Measurements from ENCODE around the gene LSM7.
"Not testable (repeated sequence)": the region's sequence is repeated elsewhere in the genome, so short reads cannot be mapped to it uniquely, and the experiment has no call there.

LSM7 gene

DNA sequence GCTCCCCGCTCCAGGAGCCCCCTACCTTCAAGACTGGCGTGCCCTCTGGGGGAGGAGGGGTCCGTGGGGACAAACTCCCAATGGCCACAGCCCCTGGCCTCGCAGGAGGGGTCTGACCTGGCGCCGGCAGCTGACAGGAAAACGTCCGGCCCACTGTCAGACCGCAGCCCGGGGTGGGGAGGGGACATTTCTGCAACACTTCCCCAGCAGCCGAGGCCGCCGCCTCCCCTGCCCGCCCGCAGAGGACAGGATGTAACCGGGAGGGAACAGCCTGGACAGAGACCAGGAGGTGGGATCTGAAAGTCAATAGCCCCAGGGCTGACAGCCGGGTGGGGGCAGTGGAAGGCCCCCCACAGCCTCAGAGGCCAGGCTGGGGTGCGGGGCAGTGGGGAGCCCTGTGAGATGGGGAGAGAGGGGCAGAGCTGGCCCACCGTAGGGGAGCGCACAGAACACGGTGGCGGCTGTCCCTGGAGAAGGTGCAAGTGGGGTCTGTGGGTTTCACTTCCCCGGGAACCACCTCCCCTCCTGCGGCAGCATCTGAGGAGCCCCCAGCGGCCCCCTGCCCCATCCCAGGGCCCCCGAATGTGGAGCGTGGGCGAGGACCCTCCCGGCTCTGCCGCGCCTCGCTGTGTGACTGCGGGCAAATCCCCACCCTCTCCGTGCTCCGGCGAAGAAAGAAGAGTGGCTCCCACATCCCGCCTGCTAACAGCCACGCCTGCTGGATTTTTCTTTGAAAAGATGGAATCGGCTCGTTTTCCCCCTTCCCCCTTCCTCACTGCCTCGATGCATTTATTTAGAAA lies 46.1 kb downstream of the LSM7 start, which contains the start of gene PEAK3:
Gene PEAK3, minus strand, starts transcription at position 114 of the 800 bp plus-strand sequence. CDS start 1,244 bp downstream, outside the sequence.
- TF ChIP-seq POLR2A (IDR thresholded peaks at IDR 0.05; ENCODE audit: low read length) (no peak), GATA1 (IDR thresholded peaks at IDR 0.05; ENCODE audit: low read depth, low read length) (no peak)
- no peak for DNase-seq

DNA sequence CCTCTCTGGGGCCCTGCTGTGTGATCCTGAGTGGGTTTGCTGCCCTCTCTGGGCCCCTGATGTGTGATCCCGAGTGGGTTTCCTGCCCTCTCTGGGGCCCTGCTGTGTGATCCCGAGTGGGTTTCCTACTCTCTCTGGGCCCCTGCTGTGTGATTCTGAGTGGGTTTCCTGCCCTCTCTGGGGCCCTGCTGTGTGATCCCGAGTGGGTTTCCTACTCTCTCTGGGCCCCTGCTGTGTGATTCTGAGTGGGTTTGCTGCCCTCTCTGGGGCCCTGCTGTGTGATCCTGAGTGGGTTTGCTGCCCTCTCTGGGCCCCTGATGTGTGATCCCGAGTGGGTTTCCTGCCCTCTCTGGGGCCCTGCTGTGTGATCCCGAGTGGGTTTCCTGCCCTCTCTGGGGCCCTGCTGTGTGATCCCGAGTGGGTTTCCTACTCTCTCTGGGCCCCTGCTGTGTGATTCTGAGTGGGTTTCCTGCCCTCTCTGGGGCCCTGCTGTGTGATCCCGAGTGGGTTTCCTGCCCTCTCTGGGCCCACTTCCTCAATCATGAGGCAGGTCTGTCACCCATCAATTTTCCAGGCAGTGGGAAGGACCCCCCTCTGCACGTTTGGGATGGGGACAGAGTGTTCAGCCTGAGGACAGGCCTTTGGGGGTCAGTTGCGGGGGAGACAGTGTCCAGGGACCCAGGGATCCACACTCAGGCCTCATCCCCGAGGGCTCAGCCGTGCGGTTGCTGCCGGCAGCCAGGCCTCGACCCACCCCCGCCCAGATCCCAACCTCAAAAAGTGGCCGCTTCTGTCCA lies 46.9 kb downstream of the LSM7 start:
- DNase-seq: not testable (repeated sequence)

DNA sequence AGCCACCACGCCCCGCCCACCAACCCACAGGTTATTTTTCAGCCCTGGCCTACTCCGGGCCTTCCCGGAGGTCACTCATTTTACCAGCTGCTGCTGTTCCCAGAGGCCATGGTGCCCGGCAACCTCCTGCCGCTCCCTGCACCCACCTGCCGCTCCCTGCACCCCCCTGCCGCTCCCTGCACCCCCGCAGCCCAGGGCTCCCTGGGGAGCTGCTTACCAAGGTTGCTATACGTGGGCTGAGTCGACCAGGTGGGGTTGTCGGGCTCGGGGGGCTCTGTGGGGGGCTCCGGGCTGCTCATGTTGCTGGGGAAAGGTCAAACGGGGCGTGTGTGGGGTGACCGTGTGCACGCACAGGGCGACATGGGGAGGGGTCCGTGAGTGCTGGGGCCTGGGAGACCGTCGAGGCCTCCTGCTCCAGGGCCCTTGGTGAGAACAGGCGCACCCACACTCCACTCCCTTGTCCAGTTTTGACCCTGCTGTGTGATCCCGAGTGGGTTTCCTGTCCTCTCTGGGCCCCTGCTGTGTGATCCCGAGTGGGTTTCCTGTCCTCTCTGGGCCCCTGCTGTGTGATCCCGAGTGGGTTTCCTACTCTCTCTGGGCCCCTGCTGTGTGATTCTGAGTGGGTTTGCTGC lies 47.6 kb downstream of the LSM7 start:
- DNase-seq: no peak
- TF ChIP-seq POLR2A (IDR thresholded peaks at IDR 0.05; ENCODE audit: low read length): no peak
- no peak for TF ChIP-seq GATA1 (IDR thresholded peaks at IDR 0.05; ENCODE audit: low read depth, low read length)

DNA sequence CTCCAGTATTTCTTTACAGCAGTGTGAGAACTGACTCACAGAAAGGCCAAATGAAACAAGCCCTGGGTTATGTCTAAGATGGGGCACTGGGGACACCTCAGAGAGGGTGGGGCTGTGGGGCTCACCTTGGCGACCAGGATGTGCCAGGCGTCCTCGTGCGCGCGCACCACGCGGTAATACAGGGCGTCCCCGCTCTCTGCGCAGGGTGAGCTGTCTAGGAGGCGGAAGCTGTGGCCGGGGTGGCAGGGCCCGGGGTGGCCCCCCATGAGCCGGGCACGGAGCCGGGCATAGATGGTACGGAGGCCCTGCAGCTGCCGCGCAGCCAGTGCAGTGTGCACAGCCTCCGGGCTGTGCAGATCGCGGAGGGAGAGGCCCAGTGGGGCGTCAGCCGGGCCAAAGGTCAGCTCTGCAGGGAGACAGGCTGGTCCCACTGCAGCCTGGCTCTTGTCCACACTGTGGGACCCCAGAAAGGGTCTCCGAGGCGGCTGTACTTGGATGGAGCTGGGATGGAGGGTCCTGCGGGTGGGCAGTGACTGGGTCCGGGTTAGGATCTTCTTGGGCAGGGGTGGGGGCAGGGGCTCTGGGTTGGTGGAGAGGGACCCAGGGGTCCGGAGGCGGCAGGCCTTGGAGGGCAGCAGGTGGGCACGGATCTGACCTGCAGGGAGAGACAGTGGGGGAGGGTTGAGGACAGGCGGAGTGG lies 49.8 kb downstream of the LSM7 start:
- DNase-seq: no peak
- TF ChIP-seq POLR2A (IDR thresholded peaks at IDR 0.05; ENCODE audit: low read length): no peak
- TF ChIP-seq GATA1 (IDR thresholded peaks at IDR 0.05; ENCODE audit: low read depth, low read length): no peak

DNA sequence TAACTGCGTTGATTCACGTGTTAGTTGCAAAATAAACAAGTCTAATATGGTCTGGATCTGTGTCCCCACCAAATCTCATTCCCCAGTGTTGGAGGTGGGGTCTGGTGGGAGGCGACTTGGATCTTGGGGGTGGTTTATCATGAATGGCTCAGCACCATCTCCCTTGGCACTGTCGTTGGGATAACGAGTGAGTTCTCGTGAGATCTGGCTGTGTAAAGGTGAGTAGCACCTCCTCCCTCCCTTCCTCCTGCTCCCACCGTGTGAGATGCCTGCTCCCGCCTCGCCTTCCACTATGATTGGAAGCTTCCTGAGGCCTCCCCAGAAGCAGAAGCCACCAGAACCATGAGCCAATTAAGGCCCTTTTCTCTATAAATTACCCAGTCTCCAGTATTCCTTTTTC lies 51.2 kb downstream of the LSM7 start:
- DNase-seq: no peak
- no peak for TF ChIP-seq GATA1 (IDR thresholded peaks at IDR 0.05; ENCODE audit: low read depth, low read length)
- no peak for TF ChIP-seq POLR2A (IDR thresholded peaks at IDR 0.05; ENCODE audit: low read length)

DNA sequence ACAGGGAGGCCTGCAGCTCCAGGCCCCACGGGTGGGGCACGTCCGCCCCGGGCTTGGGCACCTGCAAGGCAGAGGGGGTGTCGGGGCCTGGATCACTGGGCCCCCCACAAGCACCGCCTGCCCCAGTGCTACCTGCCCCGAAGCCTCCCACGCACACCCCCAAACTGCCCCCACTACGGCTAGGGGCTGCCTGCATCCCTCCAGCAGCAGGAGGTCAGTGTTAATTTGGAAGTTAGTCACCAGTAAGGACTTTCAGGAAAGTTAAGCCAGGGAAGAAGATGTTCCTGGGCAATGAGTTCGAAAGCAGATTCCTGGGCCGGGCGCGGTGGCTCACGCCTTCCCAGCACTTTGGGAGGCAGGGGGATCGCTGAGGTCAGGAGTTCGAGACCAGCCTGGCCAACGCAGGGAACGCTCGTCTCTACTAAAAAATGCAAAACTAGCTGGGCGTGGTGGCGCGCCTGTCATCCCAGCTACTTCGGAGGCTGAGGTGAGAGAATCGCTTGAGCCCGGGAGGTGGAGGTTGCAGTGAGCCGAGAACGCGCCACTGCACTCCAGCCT lies 51.9 kb downstream of the LSM7 start:
- no peak for TF ChIP-seq POLR2A (IDR thresholded peaks at IDR 0.05; ENCODE audit: low read length)
- no peak for TF ChIP-seq GATA1 (IDR thresholded peaks at IDR 0.05; ENCODE audit: low read depth, low read length)
- no peak for DNase-seq

DNA sequence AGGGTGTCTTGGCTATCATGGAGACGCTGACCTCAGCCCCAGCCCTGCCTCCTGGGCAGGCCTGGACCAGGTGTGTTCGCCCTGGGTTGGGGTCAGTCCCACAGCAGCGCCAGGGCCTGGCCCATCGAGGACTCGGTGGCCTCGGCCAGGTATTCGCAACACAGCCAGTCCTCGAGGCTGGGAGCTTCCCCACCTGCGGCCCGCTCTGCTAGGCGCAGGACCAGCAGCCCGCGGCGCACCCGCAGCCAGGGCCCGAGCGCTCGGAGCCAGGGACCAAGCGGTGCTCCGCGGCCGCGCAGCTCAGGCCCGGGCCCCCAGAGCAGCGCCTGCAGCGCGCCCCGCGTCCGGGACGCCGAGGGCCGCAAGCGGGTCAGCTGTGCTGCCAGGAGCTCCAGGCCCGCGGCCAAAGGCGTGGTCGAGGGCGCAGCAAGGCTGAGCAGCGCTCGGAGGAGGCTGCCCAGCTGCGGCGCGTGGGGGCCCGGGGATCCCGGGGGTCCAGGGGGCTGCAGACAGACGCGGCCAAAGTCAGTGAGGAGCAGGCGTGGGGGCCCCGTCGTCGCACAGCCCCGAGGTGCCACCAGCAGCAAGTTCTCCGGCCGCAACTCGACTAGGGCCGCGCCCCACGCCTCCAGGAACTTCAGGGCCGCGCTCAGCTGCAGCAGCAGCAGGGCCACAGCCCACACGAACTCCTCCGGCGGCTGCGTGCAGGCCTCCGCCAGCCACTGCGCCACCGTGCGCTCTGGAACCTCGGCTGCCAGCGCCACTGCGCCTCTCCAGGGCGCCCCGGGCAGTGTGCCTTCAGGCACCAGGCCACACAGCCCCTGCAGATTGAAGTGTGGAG lies 52.6 kb downstream of the LSM7 start:
- TF ChIP-seq POLR2A (IDR thresholded peaks at IDR 0.05; ENCODE audit: low read length): no peak
- TF ChIP-seq GATA1 (IDR thresholded peaks at IDR 0.05; ENCODE audit: low read depth, low read length): no peak
- DNase-seq: no peak

DNA sequence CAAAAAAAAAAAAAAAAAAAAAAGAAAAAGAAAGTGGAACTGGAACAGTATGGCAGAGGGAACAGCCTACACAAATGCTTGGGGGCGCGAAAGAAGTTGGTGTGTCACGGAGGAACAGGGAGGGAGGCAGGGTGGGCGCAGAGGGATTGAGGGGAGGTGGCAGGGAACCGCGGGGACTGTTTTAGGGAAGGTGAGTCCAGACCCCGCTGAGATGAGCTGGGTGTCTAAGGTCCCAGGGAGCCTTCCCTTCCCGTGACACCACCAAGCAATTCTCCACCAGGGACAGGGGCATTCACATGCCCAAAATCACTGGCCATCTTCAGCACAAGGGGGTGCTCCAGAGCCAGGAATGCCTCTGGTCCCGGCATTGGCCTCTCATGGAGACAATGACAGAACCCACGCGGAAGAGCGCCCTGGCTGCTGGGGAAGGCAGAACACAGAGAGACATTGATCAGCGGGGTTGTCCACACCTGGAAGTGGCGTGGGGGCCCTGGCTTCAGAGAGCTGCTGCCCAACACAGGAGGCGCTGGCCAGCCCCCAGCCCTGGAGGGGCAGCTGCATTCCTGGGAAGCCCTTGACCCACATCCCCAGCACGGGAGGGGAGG lies 53.4 kb downstream of the LSM7 start:
- DNase-seq: peak; percentile 57 to 64

DNA sequence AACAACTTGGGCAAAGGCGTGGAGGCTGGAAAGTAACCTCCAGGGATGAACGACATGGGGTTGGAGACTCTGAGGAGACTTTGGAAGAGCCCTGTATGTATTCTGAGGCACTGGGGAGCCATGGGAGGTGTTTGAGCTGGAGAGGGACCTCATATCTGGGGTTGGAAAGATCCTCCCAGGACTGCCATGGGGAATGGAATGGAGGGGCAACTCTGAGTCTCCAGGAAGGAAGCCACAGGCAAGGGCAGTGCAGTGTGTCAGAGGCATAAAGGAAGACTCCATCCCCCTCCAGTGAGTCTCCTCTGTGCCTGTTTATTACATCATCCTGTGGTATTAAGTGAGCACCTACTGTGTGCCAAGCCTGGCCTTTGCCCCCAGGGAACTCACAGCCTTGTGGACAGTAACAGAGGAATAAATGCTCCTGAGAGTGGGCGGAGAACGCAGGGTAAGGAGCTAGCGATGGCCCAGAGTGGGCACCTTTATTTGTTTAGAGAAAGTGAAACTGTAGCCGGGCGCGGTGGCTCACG lies 54.1 kb downstream of the LSM7 start:
- DNase-seq: no peak
- no peak for TF ChIP-seq POLR2A (IDR thresholded peaks at IDR 0.05; ENCODE audit: low read length)
- TF ChIP-seq GATA1 (IDR thresholded peaks at IDR 0.05; ENCODE audit: low read depth, low read length): no peak

More for the DNA sequence above, 53.4 kb downstream of the LSM7 start:
- TF ChIP-seq POLR2A (IDR thresholded peaks at IDR 0.05; ENCODE audit: low read length) (no peak), GATA1 (IDR thresholded peaks at IDR 0.05; ENCODE audit: low read depth, low read length) (no peak)

DNA sequence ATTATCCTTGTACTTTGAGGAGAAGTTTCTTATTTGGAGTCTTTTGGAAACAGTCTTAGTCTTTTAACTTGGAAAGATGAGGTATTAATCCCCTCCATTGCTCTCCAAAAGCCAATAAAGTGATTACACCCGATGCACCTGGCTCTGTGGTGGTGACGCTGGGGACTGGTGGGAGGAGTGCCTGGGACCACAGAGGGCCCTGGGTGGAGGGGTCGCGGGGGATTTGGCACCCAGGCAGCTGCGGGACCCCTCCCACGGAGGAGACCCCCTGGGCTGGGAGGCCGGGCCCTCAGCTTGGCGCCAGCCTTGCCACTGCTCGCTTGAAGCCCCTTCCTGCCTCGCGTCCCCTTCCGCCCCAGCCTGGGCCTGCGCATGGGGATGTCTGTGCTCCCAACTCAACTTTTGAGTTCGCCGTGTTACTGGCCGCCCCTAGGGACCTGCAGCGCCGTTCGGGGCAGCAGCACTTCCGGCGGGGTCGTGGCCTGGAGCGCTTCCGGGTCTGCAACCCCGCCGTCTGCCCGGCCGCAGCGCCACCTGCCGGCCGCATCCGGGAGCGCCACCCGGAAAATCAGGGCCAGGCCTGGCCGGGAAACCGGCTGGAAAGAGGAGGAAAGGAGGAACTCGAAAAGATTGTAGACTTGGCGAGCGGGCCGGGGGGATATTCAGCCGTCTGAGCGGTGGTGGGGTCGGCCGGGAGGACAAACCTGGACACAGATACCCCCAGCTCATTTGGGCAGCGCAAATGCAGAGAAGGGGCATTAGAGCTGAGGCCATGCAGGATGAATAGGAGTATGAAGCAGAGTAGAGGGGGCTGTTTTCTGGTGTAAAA lies 54.8 kb downstream of the LSM7 start:
- peak; percentile 91 to 92 for DNase-seq

More for the DNA sequence above, 54.8 kb downstream of the LSM7 start:
- TF ChIP-seq GATA1 (IDR thresholded peaks at IDR 0.05; ENCODE audit: low read depth, low read length) (no peak), POLR2A (IDR thresholded peaks at IDR 0.05; ENCODE audit: low read length) (no peak)

Data from erythroblast (primary cell).